Stimulated activated memory B cell treated with anti-CD40 and anti-IgM and Interleukin-4, amounts not matched to agents 10 μg/mL and 1 μg/mL and 100 μg/mL, for 72 hours (primary cell): ENCODE measurements around the gene TMEM51.
A peak's percentile ranks its signal among the peaks of the same experiment; 100 is the strongest.

ENCODE experiments used
- ATAC-seq: fragments of 150-1000 bp; cut with Tn5 transposase; 2 replicates; pipeline ENCODE4 v1.10.0; 2021
- H3K27ac Mint-ChIP-seq: one replicate; pipeline ENCODE4 v1.8.0; 2022; ENCODE audit warnings: mild to moderate bottlenecking, mixed read lengths
- H3K27me3 Mint-ChIP-seq: one replicate; pipeline ENCODE4 v1.8.0; 2022; ENCODE audit warnings: mixed read lengths
- H3K36me3 Mint-ChIP-seq: one replicate; pipeline ENCODE4 v1.8.0; 2022; ENCODE audit warnings: mixed read lengths
- H3K4me1 Mint-ChIP-seq: one replicate; pipeline ENCODE4 v1.8.0; 2022; ENCODE audit warnings: mixed read lengths
- H3K4me3 Mint-ChIP-seq: one replicate; pipeline ENCODE4 v1.8.0; 2022; ENCODE audit warnings: mild to moderate bottlenecking, moderate library complexity, mixed read lengths
- H3K9me3 Mint-ChIP-seq: one replicate; pipeline ENCODE4 v1.8.0; 2022; ENCODE audit warnings: mixed read lengths

TMEM51 gene

DNA sequence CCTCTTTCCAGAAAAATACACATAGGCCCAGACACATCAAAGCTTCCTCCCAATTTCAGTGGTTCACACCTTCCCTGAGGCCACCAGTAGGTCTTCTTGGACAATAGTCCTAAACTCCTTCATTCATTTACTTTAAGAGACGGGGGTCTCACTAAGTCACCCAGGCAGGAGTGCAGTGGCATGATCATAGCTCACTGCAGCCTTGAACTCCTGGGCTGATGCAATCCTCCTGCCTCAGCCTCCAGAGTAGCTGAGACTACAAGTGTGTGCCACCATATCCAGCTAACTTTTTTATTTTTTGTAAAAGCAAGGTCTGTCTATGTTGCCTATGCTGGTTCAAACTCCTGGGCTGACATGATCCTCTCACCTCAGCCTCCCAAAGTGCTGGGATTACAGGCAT, 85.2 kb downstream of the TMEM51 start:
- ATAC-seq: no peak
- Mint-ChIP-seq H3K4me1 (no peaks in the 10 kb centered on the region), H3K27ac (no peak overlapping the region), H3K9me3 (no peaks in the 10 kb centered on the region), H3K4me3 (no peak overlapping the region), H3K27me3 (peaks cover 52% of the 10 kb centered on the region), H3K36me3 (no peaks in the 10 kb centered on the region)

DNA sequence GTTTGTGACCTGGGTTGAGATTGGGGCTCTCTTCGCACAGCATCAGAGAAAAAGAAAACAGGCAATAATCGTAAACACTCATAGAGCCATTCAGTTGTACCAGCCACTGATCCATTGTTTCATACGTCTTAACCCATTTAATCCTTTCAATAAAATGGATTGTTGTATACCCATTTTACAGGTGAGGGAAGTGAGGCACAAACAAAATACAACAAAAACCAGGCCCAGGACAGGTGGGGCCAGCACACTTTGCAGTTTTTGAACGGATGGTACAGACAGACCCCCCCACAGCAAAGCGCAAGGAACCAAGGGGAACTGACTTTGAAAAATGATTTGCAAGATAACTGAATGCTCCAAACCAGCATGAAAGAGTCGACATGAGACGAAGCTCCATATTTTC, 89.2 kb downstream of the TMEM51 start:
- Mint-ChIP-seq H3K27me3 (peaks cover 55% of the 10 kb centered on the region), H3K36me3 (no peaks in the 10 kb centered on the region), H3K9me3 (peaks cover 8% of the 10 kb centered on the region), H3K4me1 (no peaks in the 10 kb centered on the region), H3K27ac (no peak overlapping the region), H3K4me3 (no peak overlapping the region)
- ATAC-seq: no peak

GRCh38 chr1:15243275-15244043, 89.9 kb downstream of the TMEM51 start:
- peaks cover 58% of the 10 kb centered on the region for H3K27me3 Mint-ChIP-seq
- no peaks in the 10 kb centered on the region for H3K36me3 Mint-ChIP-seq
- ATAC-seq: no peak
- H3K4me1 Mint-ChIP-seq: no peaks in the 10 kb centered on the region
- H3K4me3 Mint-ChIP-seq: no peak overlapping the region
- H3K27ac Mint-ChIP-seq: no peak overlapping the region
- H3K9me3 Mint-ChIP-seq: peaks cover 8% of the 10 kb centered on the region

DNA sequence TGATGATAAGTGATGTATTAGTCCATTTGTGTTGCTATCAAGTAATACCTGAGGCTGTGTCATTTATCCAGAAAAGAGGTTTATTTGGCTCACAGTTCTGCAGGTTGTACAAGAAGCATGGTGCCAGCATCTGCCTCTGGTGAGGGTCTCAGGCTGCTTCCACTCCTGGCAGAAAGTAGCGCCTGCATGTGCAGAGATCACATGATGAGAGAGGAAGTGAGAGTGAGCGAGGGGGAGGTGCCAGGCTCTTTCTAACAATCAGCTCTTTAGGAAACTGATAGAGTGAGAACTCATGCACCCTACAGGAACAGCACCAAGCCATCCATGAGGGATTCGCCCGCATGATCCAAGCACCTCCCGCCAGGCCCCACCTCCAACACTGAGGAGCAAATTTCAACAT, 91.3 kb downstream of the TMEM51 start:
- ATAC-seq: no peak
- Mint-ChIP-seq H3K4me1 (peaks cover 6% of the 10 kb centered on the region), H3K27ac (no peak overlapping the region), H3K27me3 (peaks cover 72% of the 10 kb centered on the region), H3K36me3 (no peaks in the 10 kb centered on the region), H3K4me3 (no peak overlapping the region), H3K9me3 (peaks cover 8% of the 10 kb centered on the region)

DNA sequence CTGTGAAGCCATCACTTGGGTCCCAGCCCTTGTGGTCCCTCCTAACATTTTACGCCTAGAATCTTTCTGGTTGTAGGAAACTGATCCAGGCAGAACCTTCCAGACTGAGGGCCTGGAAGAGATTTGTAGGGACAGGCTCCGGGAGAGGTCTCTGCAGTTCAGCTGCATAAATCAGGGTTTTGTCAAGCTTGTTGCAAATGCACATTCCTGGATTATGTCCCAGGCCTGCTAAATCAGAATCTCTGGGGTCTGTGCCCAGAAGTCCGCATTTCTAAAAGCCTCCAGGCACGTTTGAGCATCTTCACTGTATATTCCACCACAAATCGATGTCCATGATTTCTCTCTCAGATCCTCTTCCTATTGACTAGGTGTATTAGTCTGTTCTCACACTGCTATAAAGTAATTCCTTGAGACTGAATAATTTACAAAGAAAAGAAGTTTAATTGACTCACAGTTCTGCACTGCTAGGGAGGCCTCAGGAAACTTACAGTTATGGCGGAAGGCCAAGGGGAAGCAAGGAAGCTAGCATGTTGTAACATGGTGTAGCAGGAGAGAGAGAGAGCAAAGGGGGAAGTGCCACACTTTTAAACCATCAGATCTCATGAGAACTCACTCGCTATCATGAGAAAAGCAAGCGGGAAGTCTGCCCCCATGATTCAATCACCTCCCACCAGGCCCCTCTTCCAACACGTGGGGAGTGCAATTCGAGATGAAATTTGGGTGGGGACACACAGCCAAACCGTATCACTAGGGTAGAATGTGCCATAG, 92.2 kb downstream of the TMEM51 start:
- no peak for ATAC-seq

GRCh38 chr1:15246960-15247614, 93.5 kb downstream of the TMEM51 start, which contains the start of gene FHAD1:
Gene FHAD1 (plus strand): TSS chr1:15247223. CDS start chr1:15251785, 4,562 bp downstream.
- no peak within 1 kb of the TSS for H3K27ac Mint-ChIP-seq

More for the DNA sequence above, 92.2 kb downstream of the TMEM51 start:
- no peak overlapping the region for H3K27ac Mint-ChIP-seq
- no peak overlapping the region for H3K4me3 Mint-ChIP-seq
- peaks cover 6% of the 10 kb centered on the region for H3K4me1 Mint-ChIP-seq
- H3K27me3 Mint-ChIP-seq: peaks cover 70% of the 10 kb centered on the region
- H3K9me3 Mint-ChIP-seq: peaks cover 8% of the 10 kb centered on the region
- H3K36me3 Mint-ChIP-seq: no peaks in the 10 kb centered on the region

GRCh38 chr1:15248216-15248615, 94.7 kb downstream of the TMEM51 start:
- Mint-ChIP-seq H3K4me1 (peaks cover 11% of the 10 kb centered on the region), H3K4me3 (no peak overlapping the region), H3K27ac (no peak overlapping the region), H3K27me3 (peaks cover 70% of the 10 kb centered on the region), H3K36me3 (no peaks in the 10 kb centered on the region), H3K9me3 (peaks cover 8% of the 10 kb centered on the region)
- no peak for ATAC-seq

More at GRCh38 chr1:15246960-15247614, 93.5 kb downstream of the TMEM51 start, which contains the start of gene FHAD1:
- peak; percentile 56 for ATAC-seq
- H3K36me3 Mint-ChIP-seq: no peaks in the 10 kb centered on the region
- H3K4me1 Mint-ChIP-seq: peaks cover 6% of the 10 kb centered on the region
- peak within 1 kb of the TSS; percentile 59 for H3K4me3 Mint-ChIP-seq
- H3K27me3 Mint-ChIP-seq: peaks cover 62% of the 10 kb centered on the region
- H3K9me3 Mint-ChIP-seq: peaks cover 8% of the 10 kb centered on the region

DNA sequence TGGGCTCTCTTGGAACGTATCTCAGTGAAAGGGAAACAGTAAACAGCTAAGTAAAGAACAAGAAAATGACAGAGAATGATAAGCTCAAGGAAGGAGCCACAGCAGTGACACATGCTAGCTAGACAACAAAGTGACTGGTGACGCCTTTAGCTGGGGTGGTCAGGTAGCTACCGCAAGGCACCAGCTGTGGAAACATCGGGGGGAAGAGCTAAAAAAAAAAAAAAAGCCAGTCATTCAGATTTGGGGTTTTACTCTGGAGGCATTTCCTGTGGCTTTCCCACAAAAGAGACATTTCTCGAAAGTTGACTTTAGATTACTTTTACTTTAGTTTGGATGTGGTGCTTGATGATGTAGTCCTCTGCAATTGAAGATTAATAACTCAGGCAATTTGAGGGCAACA, 95.5 kb downstream of the TMEM51 start:
- Mint-ChIP-seq H3K27ac (no peak overlapping the region), H3K4me1 (peaks cover 11% of the 10 kb centered on the region), H3K4me3 (no peak overlapping the region), H3K36me3 (no peaks in the 10 kb centered on the region), H3K27me3 (peaks cover 70% of the 10 kb centered on the region), H3K9me3 (peaks cover 8% of the 10 kb centered on the region)
- ATAC-seq: no peak

GRCh38 chr1:15251857-15252835, 98.6 kb downstream of the TMEM51 start:
- Mint-ChIP-seq H3K27ac (no peak overlapping the region), H3K9me3 (no peaks in the 10 kb centered on the region), H3K36me3 (no peaks in the 10 kb centered on the region), H3K4me3 (no peak overlapping the region), H3K27me3 (peaks cover 58% of the 10 kb centered on the region), H3K4me1 (peaks cover 11% of the 10 kb centered on the region)
- no peak for ATAC-seq

GRCh38 chr1:15254559-15254958, 101.0 kb downstream of the TMEM51 start:
- Mint-ChIP-seq H3K4me3 (no peak overlapping the region), H3K9me3 (no peaks in the 10 kb centered on the region), H3K4me1 (peaks cover 6% of the 10 kb centered on the region), H3K36me3 (no peaks in the 10 kb centered on the region), H3K27ac (no peak overlapping the region), H3K27me3 (peaks cover 45% of the 10 kb centered on the region)
- ATAC-seq: no peak

DNA sequence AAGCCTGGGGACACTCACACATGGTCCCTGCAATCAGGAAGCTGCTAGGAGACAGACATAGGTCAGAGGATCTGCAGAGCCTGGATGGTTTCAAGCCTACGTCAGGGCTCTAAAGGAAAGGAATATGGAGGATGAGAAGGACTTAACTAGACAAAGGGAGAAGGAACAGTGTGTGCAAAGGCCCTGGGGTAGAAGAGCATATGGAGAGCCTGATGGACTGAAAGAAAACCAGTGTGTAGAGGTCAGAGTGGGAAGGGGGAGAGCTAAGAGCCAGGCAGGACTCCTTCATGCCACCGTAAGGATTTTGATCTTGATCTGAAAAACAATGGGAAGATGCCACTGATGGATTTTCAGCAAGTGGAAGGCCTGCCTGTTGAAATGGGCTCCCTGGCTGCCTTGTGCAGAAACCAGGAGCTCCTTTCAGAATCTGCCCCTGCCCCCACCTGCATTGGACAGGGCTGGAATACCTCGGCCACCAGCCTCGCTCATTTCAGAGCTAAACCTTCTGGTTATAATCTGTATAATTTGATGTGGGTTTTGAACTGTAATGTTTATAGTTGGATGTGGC, 102.1 kb downstream of the TMEM51 start:
- no peak for ATAC-seq
- peaks cover 36% of the 10 kb centered on the region for H3K27me3 Mint-ChIP-seq
- peaks cover 6% of the 10 kb centered on the region for H3K4me1 Mint-ChIP-seq
- no peaks in the 10 kb centered on the region for H3K36me3 Mint-ChIP-seq
- no peak overlapping the region for H3K27ac Mint-ChIP-seq
- no peak overlapping the region for H3K4me3 Mint-ChIP-seq
- no peaks in the 10 kb centered on the region for H3K9me3 Mint-ChIP-seq

DNA sequence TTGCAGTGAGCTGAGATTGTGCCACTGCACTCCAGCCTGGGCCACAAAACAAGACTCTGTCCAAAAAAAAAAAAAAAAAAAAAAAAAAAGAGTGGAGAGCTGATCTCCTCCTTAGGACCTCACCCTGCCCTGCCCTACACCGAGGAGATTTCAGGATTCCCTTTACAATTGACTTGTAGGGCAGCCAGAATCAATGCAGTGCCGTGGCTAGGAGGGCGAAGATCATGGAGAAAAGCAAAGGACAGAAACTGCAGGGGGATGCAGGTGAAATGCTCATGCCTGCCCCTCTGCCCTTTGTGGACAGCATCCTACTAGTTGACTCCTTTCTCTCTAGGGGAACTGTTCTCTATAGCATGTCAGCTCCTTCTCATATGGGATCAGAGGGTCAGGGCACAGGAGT, 103.0 kb downstream of the TMEM51 start:
- Mint-ChIP-seq H3K27me3 (peaks cover 44% of the 10 kb centered on the region), H3K36me3 (no peaks in the 10 kb centered on the region), H3K27ac (no peak overlapping the region), H3K4me1 (peaks cover 13% of the 10 kb centered on the region), H3K9me3 (no peaks in the 10 kb centered on the region), H3K4me3 (no peak overlapping the region)
- ATAC-seq: no peak

GRCh38 chr1:15257309-15257708, 103.8 kb downstream of the TMEM51 start:
- Mint-ChIP-seq H3K4me3 (no peak overlapping the region), H3K4me1 (peaks cover 20% of the 10 kb centered on the region), H3K36me3 (no peaks in the 10 kb centered on the region), H3K27ac (no peak overlapping the region), H3K27me3 (peaks cover 48% of the 10 kb centered on the region), H3K9me3 (no peaks in the 10 kb centered on the region)
- no peak for ATAC-seq
